Hepatocyte (in vitro differentiated cells): Measurements from ENCODE around the gene CHRNE. TPM values are rescaled to one million over a fixed set of nuclear protein-coding genes. Genes with fewer than 3 reads are reported as not detected.

Source experiments
- DNase-seq: peaks from one replicate; pipeline ENCODE4 v3.0.0-alpha.2; 2016; ENCODE audit warnings: low spot score
- H2AFZ ChIP-seq: fragments of 200-600 bp; sonication (generic); 2 replicates; pipeline ENCODE4 v1.6.0; 2016; ENCODE audit warnings: antibody characterized with exemption, mild to moderate bottlenecking
- H3K27ac ChIP-seq: fragments of 200-600 bp; sonication (generic); 2 replicates; pipeline ENCODE4 v1.5.1; 2016; ENCODE audit warnings: mild to moderate bottlenecking
- H3K27me3 ChIP-seq: fragments of 200-600 bp; sonication (generic); 2 replicates; pipeline ENCODE4 v1.6.1; 2016
- H3K36me3 ChIP-seq: fragments of 200-600 bp; sonication (generic); replicated peaks from 2 replicates; pipeline ENCODE4 v1.5.1; 2016; ENCODE audit warnings: low read depth; ENCODE audit not compliant: insufficient read depth
- H3K4me1 ChIP-seq: fragments of 200-600 bp; sonication (generic); 2 replicates; pipeline ENCODE4 v1.5.1; 2016; ENCODE audit warnings: mild to moderate bottlenecking, moderate library complexity; ENCODE audit not compliant: insufficient read depth
- H3K4me2 ChIP-seq: fragments of 200-600 bp; sonication (generic); 2 replicates; pipeline ENCODE4 v1.6.0; 2016
- H3K4me3 ChIP-seq: fragments of 200-600 bp; sonication (generic); 2 replicates; pipeline ENCODE4 v1.5.1; 2016; ENCODE audit warnings: mild to moderate bottlenecking
- H3K79me2 ChIP-seq: fragments of 200-600 bp; sonication (generic); 2 replicates; pipeline ENCODE4 v1.6.0; 2017; ENCODE audit warnings: mild to moderate bottlenecking
- H3K9me2 ChIP-seq: fragments of 200-600 bp; sonication (generic); replicated peaks from 2 replicates; pipeline ENCODE4 v1.6.0; 2017; ENCODE audit warnings: mild to moderate bottlenecking; ENCODE audit not compliant: insufficient read depth
- H3K9me3 ChIP-seq: fragments of 200-600 bp; sonication (generic); 2 replicates; pipeline ENCODE4 v1.5.1; 2016; ENCODE audit warnings: low read depth, mild to moderate bottlenecking
- H4K20me1 ChIP-seq: fragments of 200-600 bp; sonication (generic); 2 replicates; pipeline ENCODE4 v1.6.0; 2016; ENCODE audit warnings: mild to moderate bottlenecking; ENCODE audit not compliant: insufficient read depth, poor library complexity, severe bottlenecking
- CTCF ChIP-seq: fragments of 200-600 bp; sonication (generic); IDR thresholded peaks from 2 replicates; pipeline ENCODE4 v1.5.1; 2016; ENCODE audit warnings: antibody characterized with exemption, mild to moderate bottlenecking; ENCODE audit not compliant: poor library complexity
- EZH2 ChIP-seq: fragments of 200-600 bp; sonication (generic); IDR thresholded peaks from 2 replicates; pipeline ENCODE4 v1.6.1; 2016; ENCODE audit warnings: antibody characterized with exemption, mild to moderate bottlenecking, borderline replicate concordance
- EZH2phosphoT487 ChIP-seq: fragments of 200-600 bp; sonication (generic); IDR thresholded peaks from one replicate; pipeline ENCODE4 v1.6.1; 2018; ENCODE audit warnings: antibody characterized with exemption, mild to moderate bottlenecking, low read depth, moderate library complexity; ENCODE audit not compliant: unreplicated experiment, severe bottlenecking
- WGBS: methylation state at CpG from one replicate; pipeline ENCODE4 v1.1.6; 2016; ENCODE audit warnings: low lambda C conversion rate; ENCODE audit errors: missing lambda C conversion rate; 5-methylcytosine and 5-hydroxymethylcytosine counted together
- polyA plus RNA-seq: library from polyadenylated mRNA; unstranded; fragments of >200 nt; fragmentation: Nextera tagmentation; extraction: Ambion mirVana; gene quantifications from 2 replicates; pipeline ENCODE4 v1.2.1, GENCODE V29; 2016
- total RNA-seq: library from RNA; depleted of rRNA; stranded (reverse); fragments of >200 nt; gene quantifications from 2 replicates; pipeline ENCODE4 v1.2.3, GENCODE V29; 2014

Gene CHRNE
- total and polyA plus RNA-seq, 2 experiments from 2014 or later = 0.60 to 1.2 TPM

GRCh38 chr17:4902540-4902939 lies 358 bp downstream of the CHRNE start:
- no peak overlapping the region for H3K4me3 ChIP-seq
- no peak overlapping the region for H2AFZ ChIP-seq
- no peaks in the 10 kb centered on the region for H3K27me3 ChIP-seq
- H3K27ac ChIP-seq = no peak overlapping the region
- no peaks in the 10 kb centered on the region for H4K20me1 ChIP-seq
- H3K4me1 ChIP-seq = peaks cover 7% of the 10 kb centered on the region
- 86% methylated on average over 8 of the region's 8 CpGs for WGBS
- TF ChIP-seq EZH2phosphoT487 (no peak), CTCF (no peak), EZH2 (no peak)
- no peaks in the 10 kb centered on the region for H3K9me2 ChIP-seq
- H3K9me3 ChIP-seq = no peaks in the 10 kb centered on the region
- no peak for DNase-seq
- no peaks in the 10 kb centered on the region for H3K79me2 ChIP-seq
- no peaks in the 10 kb centered on the region for H3K36me3 ChIP-seq
- H3K4me2 ChIP-seq = no peak overlapping the region

- Histone ChIP-seq H3K9me2 (no peaks in the 10 kb centered on the region), H3K9me3 (no peaks in the 10 kb centered on the region), H3K27ac (no peak overlapping the region), H3K36me3 (no peaks in the 10 kb centered on the region), H3K4me1 (peaks cover 7% of the 10 kb centered on the region), H4K20me1 (no peaks in the 10 kb centered on the region), H3K4me2 (no peak overlapping the region), H3K79me2 (no peaks in the 10 kb centered on the region), H2AFZ (no peak overlapping the region), H3K27me3 (no peaks in the 10 kb centered on the region), H3K4me3 (no peak overlapping the region)
- WGBS = 98% methylated on average over 28 of the region's 48 CpGs
- no peak for TF ChIP-seq EZH2
- TF ChIP-seq EZH2phosphoT487 = no peak
- no peak for TF ChIP-seq CTCF
- DNase-seq = no peak
Measured at GRCh38 chr17:4901648-4902344, 1.1 kb downstream of the CHRNE start.

GRCh38 chr17:4901108-4901647 lies 1.7 kb downstream of the CHRNE start:
- H3K27me3 ChIP-seq = no peaks in the 10 kb centered on the region
- no peaks in the 10 kb centered on the region for H3K79me2 ChIP-seq
- no peak overlapping the region for H3K27ac ChIP-seq
- no peaks in the 10 kb centered on the region for H3K9me3 ChIP-seq
- no peak for DNase-seq
- TF ChIP-seq CTCF (no peak), EZH2 (no peak), EZH2phosphoT487 (no peak)
- no peak overlapping the region for H3K4me2 ChIP-seq
- no peak overlapping the region for H2AFZ ChIP-seq
- H3K9me2 ChIP-seq = no peaks in the 10 kb centered on the region
- H3K4me3 ChIP-seq = no peak overlapping the region
- H3K36me3 ChIP-seq = no peaks in the 10 kb centered on the region
- no peaks in the 10 kb centered on the region for H4K20me1 ChIP-seq
- WGBS = 93% methylated on average over 37 of the region's 37 CpGs
- H3K4me1 ChIP-seq = peaks cover 7% of the 10 kb centered on the region
